Vagina (tissue), 2 donors: ENCODE measurements around the gene LCMT1. TPM values are rescaled to one million over a fixed set of nuclear protein-coding genes. Genes with fewer than 3 reads are reported as not detected.
"Not testable (repeated sequence)": the region's sequence is repeated elsewhere in the genome, so short reads cannot be mapped to it uniquely, and the experiment has no call there.

ENCODE experiments used
- DNase-seq, 2 donors: peaks; one replicate each; pipeline ENCODE4 v3.0.0-alpha.2; 2017; ENCODE audit errors: extremely low spot score in 2 of 2
- H3K27ac ChIP-seq: fragments of 200-600 bp; sonication (generic); one replicate; pipeline ENCODE4 v1.5.1; 2019
- H3K27me3 ChIP-seq: fragments of 200-600 bp; sonication (generic); one replicate; pipeline ENCODE4 v1.5.1; 2019
- H3K36me3 ChIP-seq, 2 donors: fragments of 200-600 bp; sonication (generic); one replicate each; pipeline ENCODE4 v1.5.1; 2017 to 2019
- H3K4me1 ChIP-seq: fragments of 200-600 bp; sonication (generic); one replicate; pipeline ENCODE4 v1.5.1; 2019
- H3K4me3 ChIP-seq, 2 donors: fragments of 200-600 bp; sonication (generic); 1 replicate in 1 of 2; 2 replicates in 1 of 2; pipeline ENCODE4 v1.5.1; 2016 to 2019
- H3K9me3 ChIP-seq: fragments of 200-600 bp; sonication (generic); one replicate; pipeline ENCODE4 v1.5.1; 2019
- CTCF ChIP-seq, 3 experiments: fragments of 450-650 bp in 2 of 3; fragments of 200-600 bp in 1 of 3; sonication (generic) in 1 of 3; IDR thresholded peaks; one replicate each; pipeline ENCODE4 v1.5.1; 2017 to 2019; ENCODE audit warnings: antibody characterized with exemption in 3 of 3, mild to moderate bottlenecking in 2 of 3, moderate library complexity in 2 of 3
- POLR2A ChIP-seq, 2 donors: fragments of 450-650 bp; IDR thresholded peaks; one replicate each; pipeline ENCODE4 v1.6.1; 2017; ENCODE audit warnings: antibody characterized with exemption in 2 of 2, mild to moderate bottlenecking in 2 of 2, moderate library complexity in 2 of 2
- POLR2AphosphoS5 ChIP-seq, 2 donors: sonication (generic); formaldehyde crosslinking; IDR thresholded peaks; one replicate each; pipeline ENCODE4 v1.9.0; 2017; ENCODE audit warnings: antibody characterized with exemption in 2 of 2, mild to moderate bottlenecking in 2 of 2, low read depth in 1 of 2; ENCODE audit not compliant: insufficient read depth in 1 of 2
- intact Hi-C: fragments of 100-400 bp; cut with DNase I; formaldehyde crosslinking; loops from one replicate; pipeline ENCODE4 v1.15.1; 2023
- total RNA-seq: library from RNA; depleted of rRNA; stranded (reverse); fragments of >200 nt; gene quantifications from one replicate; pipeline ENCODE4 v1.2.3, GENCODE V29; 2016

Gene LCMT1
- total RNA-seq, 1 donor from 2014 or later = 29.2 TPM

GRCh38 chr16:25161753-25162367 is 50.3 kb downstream of the LCMT1 start:
- no peaks in the 10 kb centered on the region for H3K27me3 ChIP-seq
- H3K4me1 ChIP-seq = no peaks in the 10 kb centered on the region
- DNase-seq = no peak
- no peaks in the 10 kb centered on the region for H3K9me3 ChIP-seq
- H3K4me3 ChIP-seq = no peak overlapping the region
- H3K27ac ChIP-seq = no peak overlapping the region
- TF ChIP-seq POLR2A (IDR thresholded peaks at IDR 0.05) = no peak
- no peak for TF ChIP-seq CTCF (IDR thresholded peaks at IDR 0.05)
- TF ChIP-seq POLR2AphosphoS5 (IDR thresholded peaks at IDR 0.05; ENCODE audit: insufficient read depth in 1 of 2, low read depth in 1 of 2) = no peak
- H3K36me3 ChIP-seq = peaks cover 0 to 59% of the 10 kb centered on the region in 2 donors
- intact Hi-C loops = no loop called here

- TF ChIP-seq POLR2A (IDR thresholded peaks at IDR 0.05) (no peak), POLR2AphosphoS5 (IDR thresholded peaks at IDR 0.05; ENCODE audit: insufficient read depth in 1 of 2, low read depth in 1 of 2) (no peak), CTCF (IDR thresholded peaks at IDR 0.05) (no peak)
- H3K9me3 ChIP-seq = no peaks in the 10 kb centered on the region
- no peak overlapping the region for H3K4me3 ChIP-seq
- intact Hi-C loops = no loop called here
- DNase-seq = no peak
- no peaks in the 10 kb centered on the region for H3K27me3 ChIP-seq
- H3K27ac ChIP-seq = no peak overlapping the region
- no peaks in the 10 kb centered on the region for H3K4me1 ChIP-seq
- peaks cover 0 to 73% of the 10 kb centered on the region in 2 donors for H3K36me3 ChIP-seq
Observed at GRCh38 chr16:25163683-25164082, 52.1 kb downstream of the LCMT1 start.

- intact Hi-C loops = no loop called here
- Histone ChIP-seq H3K4me3 (no peak overlapping the region), H3K9me3 (no peaks in the 10 kb centered on the region), H3K27ac (no peak overlapping the region), H3K36me3 (peaks cover 3 to 88% of the 10 kb centered on the region in 2 donors), H3K4me1 (no peaks in the 10 kb centered on the region), H3K27me3 (no peaks in the 10 kb centered on the region)
- TF ChIP-seq POLR2A (IDR thresholded peaks at IDR 0.05) = no peak
- TF ChIP-seq CTCF (IDR thresholded peaks at IDR 0.05) = no peak
- TF ChIP-seq POLR2AphosphoS5 (IDR thresholded peaks at IDR 0.05; ENCODE audit: insufficient read depth in 1 of 2, low read depth in 1 of 2) = no peak
- no peak for DNase-seq
Observed at GRCh38 chr16:25165284-25165683, 53.7 kb downstream of the LCMT1 start.

- intact Hi-C loops, H3K9me3 ChIP-seq, H3K4me1 ChIP-seq, H3K27me3 ChIP-seq, H3K4me3 ChIP-seq, H3K27ac ChIP-seq, DNase-seq: not testable (repeated sequence)
- peaks cover 3 to 94% of the 10 kb centered on the region in 2 donors for H3K36me3 ChIP-seq
Observed at GRCh38 chr16:25167920-25168319, 56.4 kb downstream of the LCMT1 start.

- TF ChIP-seq POLR2AphosphoS5 (IDR thresholded peaks at IDR 0.05; ENCODE audit: insufficient read depth in 1 of 2, low read depth in 1 of 2) (no peak), CTCF (IDR thresholded peaks at IDR 0.05) (no peak), POLR2A (IDR thresholded peaks at IDR 0.05) (no peak)
- Histone ChIP-seq H3K27me3 (no peaks in the 10 kb centered on the region), H3K4me1 (no peaks in the 10 kb centered on the region), H3K4me3 (no peak overlapping the region), H3K9me3 (no peaks in the 10 kb centered on the region), H3K27ac (no peak overlapping the region), H3K36me3 (peaks cover 3 to 81% of the 10 kb centered on the region in 2 donors)
- no peak for DNase-seq
- intact Hi-C loops = no loop called here
Observed at GRCh38 chr16:25171390-25171789, 59.8 kb downstream of the LCMT1 start.
